Measurements from ENCODE around the gene ABHD15.

- no peak for TF ChIP-seq POLR2A (IDR thresholded peaks at IDR 0.05)
- no peak for TF ChIP-seq POLR2AphosphoS5 (IDR thresholded peaks at IDR 0.05)
- TF ChIP-seq CTCF (IDR thresholded peaks at IDR 0.05): no peak
These were observed 20.0 kb downstream of the ABHD15 start for GRCh38 chr17:29546830-29547229.
